HG03025 (cell line): ENCODE measurements around the gene GLG1.

Experiments used
- ATAC-seq: cut with Tn5 transposase; IDR thresholded peaks from one replicate; pipeline ENCODE4 v1.9.1; 2021; ENCODE audit warnings: mild to moderate bottlenecking, moderate library complexity; ENCODE audit not compliant: unreplicated experiment, low FRiP score

The GLG1 gene

DNA sequence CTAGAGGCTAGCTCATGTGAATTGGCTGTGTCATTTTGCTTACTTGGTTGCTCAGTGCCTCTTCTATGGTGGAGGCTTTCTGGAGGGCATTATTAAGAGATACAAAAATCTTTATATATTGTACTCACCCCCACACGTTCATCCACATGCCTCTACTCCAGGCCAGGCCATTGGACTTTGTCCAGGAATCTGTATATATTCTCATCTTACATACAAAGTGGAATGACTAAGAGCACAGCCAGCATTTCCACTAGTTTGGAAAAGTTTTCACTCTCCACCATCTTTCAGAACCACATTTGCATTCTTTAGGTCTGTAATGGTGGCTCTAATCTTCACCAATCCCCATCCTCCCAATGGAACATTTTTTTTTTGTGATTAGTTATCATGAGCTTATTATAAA is 4.8 kb upstream of the GLG1 start:
- ATAC-seq, result no peak

DNA sequence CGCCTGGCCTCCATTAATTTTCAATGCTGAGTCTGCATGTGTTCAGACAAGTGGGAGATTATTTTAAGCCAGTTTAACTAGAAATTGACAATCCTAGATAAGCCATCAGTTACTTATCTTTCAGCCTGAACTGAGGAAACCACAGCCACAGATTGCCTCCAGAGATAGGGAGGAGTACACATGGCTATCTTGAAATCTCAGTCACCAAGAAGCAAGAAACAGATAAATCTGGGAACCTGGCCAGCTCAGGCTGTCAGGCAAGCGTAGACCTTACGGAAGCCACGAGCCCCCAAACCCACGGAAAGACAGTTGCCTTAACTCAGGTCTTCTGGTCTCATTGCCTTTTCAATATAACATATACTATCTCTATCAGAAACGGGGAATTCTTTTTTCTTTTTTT is 2.0 kb upstream of the GLG1 start:
- no peak for ATAC-seq

DNA sequence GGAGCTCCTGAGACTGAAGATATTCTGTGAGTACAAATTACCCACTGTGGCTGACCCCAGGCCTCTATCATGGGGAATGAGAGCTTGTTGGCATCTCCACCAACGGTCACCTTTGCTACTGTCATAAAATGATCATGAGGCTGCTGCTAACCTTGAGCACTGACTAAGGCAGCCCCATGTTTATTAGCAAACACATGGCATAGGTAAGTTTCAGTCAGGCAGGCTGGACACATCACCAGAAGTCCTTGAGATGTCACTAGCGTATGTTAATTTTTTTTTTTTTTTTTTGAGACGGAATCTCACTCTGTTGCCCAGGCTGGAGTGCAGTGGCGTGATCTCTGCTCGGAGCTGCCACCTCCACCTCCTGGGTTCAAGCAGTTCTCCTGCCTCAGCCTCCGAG is 1.5 kb upstream of the GLG1 start:
- ATAC-seq, result no peak

DNA sequence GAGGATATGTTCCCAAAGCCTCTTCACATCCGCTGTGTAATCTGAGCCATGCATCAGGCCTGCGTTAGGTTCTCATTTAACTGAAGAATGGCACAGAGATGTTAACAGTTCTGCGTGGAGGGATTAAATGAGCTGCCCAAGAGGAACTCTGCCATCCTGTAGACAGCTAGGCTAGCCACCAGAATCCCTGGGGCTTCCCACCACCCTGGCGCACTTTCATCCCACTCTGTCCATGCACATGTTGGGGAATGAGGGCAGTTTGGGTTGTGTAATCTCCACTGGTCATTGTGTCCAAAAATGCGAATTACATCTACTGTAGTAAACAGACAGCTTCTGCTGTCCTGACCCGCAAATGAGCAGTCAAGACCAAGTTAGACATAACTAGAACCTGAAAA is 1.0 kb upstream of the GLG1 start:
- no peak for ATAC-seq

DNA sequence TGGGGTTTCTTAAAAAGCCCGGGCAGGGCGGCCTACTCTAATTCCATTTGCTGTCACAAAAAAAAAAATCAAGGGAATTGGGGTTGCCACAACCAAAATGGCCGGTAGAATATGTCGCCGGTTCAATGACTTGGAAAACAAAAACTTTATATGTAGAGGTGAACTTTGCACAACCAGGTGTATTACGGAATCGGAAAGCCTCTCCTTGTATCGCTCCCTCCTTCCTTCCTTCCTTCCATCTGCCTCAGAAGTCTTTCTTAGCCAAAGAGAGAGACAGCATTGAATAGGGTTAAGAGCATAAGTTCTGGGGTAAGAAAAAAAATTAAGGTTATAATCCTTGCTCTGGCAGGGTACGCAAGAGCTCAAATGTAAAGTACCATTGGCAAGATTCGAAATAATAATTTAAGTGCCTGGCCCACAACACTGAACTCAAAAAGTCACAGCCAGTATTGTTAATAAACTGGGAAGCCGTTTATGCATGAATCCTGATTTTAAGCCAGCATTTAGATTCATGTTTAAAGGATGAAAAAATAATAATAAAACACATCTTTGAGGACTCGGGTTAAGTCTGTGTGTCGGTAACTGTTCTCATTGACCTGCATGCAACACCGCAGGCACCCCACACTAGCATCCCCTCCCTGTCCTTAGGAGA is 522 bp upstream of the GLG1 start:
- ATAC-seq, result peak; percentile 21

DNA sequence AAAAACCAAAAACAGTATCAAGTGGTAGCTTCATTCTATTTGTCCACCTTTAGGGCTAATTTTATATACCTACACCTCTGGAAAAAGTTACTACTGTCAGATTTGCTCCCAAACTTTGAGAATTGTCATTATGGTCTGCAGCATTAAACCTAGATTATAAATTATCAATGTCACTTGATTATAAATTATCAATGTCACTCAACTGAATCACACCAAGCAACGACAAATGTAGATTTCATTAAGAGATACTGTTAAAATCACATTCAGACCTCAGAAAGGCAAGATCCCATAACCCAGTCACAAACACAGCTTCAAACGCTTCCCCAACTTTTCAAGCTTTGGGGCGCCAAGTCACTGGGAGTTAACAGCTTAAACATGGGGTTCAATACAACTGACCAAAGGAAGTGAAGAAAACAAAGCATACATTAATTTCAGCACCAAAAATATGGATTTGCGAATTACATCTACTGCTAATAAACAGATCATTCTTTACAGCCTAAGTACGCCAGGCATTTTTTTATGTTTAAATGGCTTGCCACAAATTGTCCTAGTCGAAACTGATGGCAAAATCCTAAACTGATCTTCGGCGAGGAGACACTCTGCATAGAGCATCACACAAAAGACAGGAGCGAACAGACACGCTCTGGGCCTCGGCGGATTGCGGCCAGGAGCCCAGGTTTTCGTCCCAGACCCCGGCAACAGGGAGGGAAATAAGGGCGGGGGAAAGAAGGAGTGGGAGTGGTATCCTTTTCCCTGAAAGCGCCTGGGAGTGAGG is 981 bp downstream of the GLG1 start:
- peak; percentile 10 for ATAC-seq

DNA sequence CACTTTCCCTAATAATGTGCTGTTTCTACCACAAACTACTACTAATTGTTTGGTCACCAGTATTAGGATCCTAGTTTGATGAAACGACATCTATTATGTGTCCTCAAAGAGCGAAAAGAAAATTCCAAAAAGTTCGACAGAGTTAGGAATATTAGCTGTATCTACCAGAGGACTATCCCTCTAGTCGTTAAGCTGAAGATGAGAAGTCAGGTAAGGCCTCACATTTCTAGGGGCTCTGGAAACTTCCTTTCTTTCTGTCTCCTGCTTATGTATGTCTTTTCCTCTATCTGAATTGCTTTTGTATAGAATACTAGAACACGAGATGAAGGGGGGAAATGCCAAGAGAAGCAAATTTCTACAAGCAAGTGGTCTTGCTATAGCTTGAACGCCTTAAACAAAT is 1.6 kb downstream of the GLG1 start:
- ATAC-seq, result no peak

DNA sequence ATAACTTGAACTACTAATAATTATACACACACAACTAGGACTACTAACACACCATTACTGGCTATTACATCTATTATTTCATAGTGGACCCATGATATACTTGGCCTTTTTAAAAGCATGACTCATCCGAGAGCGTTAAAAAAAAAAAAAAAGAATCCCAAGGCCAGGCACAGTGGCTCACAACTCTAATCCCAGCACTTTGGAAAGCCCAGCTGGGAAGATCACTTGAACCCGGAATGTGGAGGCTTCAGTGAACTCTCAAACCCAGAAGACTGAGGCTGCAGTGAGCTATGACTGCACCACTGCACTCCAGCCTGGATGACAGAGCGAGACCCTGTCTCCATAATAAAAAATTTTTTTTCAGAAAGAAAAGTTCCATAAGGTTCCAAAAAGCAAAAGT is 3.1 kb downstream of the GLG1 start:
- ATAC-seq, result no peak

DNA sequence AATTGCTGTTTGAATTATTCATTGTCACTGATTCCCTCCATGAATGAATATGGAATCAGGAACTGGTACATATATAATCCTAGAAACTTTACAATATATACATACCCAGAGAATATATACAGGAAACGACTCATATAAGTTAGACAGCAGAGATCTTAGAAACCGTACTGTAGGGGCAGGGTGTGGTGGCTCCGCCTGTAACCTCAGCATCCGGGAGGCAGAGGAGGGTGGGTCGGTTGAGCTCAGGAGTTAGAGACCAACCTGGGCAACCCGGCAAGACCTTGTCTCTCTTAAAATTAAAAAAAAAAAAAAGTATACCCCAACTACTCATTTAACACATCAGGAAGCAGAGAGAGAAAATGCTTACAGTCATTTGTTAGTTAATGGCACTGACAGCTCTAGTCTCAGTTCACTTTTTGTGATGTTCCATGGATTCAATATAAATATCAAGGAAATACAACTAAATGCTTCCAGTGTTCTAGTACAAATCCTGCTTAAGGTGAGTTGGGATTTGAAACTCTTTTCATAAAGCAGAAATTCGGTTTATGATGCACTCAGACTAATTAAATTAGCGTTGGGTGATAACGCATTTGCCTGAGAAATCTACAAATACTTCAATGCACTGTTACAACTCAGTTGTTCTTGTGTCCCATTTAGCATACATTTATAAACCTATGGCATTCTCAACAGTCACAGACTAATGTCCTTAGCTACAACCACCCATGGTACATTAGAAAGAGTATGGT is 5.6 kb downstream of the GLG1 start:
- ATAC-seq, result peak; percentile 78

DNA sequence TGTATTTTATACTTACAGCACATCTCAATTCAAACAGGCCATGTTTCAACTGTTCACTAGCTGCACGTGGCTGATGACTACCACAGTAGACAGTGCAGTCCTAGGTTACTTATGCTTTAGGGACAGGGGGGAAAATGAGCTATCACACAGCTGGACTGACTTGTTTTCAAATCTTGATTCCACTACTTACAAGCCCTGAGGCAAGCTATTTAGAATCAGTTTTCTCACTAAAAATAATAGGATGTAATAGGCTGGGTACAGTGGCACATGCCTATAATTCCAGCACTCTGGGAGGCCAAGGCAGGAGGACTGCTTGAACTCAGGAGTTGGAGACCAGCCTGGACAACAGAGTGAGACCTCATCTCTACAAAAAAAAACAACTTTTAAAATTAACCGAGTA is 10.3 kb downstream of the GLG1 start:
- ATAC-seq, result no peak

DNA sequence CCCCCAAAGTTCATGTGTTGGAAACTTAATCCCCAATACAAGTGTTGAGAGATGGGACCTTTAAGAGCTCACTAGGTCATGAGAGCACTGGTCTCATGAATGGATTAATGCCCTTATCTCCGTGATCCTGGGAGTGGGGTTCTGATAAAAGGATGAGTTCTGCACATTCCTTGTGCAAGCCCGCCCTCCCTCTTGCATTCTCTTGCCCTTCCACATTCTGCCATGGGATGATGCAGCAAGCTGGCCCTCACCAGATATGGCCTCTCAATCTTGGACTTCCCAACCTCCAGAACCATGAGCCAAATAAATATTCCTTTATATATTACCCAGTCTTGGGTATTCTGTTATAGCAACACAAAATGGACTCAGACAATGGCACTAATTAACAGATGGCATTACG is 14.1 kb downstream of the GLG1 start:
- ATAC-seq, result no peak

DNA sequence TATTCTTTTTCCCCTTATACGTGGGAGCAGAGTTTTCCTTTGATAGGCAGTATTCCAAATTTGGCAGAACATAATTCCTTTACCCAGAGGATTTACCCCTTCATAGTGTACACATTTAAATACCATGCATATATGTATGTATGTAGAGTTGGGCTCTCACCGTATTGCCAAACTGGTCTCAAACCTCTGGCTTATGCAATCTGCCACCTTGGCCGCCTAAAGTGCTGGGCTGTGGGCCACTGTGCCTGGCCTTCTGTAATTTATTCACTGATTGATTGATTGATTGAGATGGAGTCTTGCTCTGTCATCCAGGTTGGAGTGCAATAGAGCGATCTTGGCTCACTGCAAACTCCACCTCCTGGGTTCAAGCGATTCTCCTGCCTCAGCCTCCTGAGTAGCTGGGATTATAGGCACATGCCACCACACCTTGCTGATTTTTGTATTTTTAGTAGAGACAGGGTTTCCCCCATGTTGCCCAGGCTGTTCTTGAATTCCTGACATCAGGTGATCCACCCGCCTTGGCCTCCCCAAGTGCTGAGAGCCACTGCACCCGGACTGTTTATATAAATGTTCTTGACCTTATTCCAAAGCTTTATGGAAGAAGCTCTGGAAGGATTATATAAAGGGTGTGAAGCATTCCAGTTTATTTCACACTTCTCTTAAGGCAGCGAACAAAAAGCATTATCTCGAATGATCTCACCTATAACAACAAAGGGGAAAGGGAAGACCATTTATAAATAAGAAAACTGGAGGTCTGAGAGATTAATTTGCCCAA is 14.9 kb downstream of the GLG1 start:
- no peak for ATAC-seq

DNA sequence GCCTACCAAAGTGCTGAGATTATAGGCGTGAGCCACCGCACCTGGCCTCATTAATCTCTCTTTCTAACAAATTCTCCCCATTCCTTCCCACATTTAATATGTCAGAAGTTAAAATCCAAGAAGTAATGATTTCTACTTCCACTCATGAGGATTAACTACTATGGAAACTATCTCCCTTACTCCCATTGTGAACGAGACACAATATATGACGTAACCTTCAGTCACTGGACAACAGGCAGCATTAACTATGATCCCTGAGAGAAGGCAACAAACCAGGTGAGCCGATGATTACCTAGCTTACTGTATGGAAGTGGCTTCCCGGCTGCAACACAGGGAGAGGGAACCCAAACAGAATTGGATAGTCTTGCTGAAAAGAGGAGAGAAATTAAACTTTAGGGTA is 20.0 kb downstream of the GLG1 start:
- no peak for ATAC-seq

DNA sequence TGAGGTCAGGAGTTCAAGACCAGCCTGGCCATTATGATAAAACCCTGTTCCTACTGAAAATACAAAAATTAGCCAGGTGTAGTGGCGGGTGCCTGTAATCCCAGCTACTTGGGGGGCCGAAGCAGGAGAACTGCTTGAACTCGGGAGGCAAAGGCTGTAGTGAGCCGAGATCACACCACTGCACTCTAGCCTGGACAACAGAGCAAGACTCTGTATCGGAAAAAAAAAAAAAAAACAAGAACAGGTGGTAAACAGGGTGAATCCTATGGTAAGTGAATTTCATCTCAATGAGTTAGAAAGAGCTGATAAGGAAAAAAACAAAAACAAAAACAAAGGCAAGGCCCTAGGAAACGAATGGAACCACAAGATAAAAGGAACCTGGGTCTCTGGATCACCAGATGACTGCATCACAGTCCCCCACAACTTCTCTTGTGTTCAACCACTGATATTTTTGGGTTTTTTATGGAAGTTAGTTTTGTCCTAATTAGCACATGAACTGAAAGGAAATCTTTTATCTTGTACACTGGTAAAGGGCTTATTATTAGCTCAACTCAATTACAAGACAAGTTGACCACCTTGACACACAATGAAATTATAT is 21.0 kb downstream of the GLG1 start:
- ATAC-seq, result no peak

DNA sequence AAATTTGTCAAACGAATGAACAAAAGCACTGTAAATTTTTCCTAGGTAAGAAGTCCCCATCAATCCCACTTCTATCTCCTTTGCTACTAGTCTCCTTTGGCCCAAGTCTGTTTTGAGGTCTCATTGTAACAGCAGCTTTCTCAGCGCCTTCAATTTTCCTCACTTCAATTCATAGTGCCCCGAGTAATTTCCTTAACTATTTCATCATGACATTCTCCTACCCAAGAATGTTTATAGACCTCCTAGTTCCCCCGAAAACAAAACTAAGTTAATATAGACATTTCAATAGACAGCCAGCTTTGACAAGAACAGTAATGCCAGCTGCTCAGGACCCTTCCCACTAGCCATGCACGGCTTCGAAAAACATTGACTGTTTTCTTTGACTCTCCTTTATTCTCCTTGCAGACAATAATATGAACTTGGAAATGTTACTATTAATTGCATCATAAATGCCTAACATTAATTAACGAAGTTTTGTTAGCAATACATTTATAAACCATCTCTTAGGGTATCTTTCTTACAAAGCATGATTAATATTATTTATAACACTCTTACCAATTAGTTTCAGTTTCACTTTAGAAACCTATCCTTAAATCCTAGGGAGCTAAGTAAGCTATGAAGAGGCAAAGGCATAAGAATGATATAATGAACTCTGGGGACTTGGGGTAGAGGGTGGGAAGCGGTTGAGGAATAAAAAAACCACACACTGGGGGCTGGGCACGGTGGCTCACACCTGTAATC is 22.8 kb downstream of the GLG1 start:
- ATAC-seq, result no peak

DNA sequence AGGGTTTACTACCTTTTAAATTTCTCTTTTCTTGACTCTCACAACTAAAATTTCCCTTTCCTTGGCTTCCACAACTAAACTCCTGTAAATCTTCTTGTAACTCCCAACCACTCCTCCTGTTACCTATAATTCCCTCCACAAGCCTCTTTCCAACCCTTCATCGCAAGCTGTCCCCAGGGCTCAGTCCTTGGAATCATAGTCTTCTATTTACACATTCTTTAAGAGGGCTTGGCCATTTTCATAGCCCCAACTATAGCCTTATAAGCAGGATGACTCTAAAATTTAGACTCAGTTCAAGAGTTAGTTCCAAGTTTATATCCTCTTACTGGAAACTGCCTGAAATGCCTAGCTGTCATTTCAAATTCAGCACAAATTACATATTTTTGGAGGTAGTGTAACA is 23.9 kb downstream of the GLG1 start:
- no peak for ATAC-seq

DNA sequence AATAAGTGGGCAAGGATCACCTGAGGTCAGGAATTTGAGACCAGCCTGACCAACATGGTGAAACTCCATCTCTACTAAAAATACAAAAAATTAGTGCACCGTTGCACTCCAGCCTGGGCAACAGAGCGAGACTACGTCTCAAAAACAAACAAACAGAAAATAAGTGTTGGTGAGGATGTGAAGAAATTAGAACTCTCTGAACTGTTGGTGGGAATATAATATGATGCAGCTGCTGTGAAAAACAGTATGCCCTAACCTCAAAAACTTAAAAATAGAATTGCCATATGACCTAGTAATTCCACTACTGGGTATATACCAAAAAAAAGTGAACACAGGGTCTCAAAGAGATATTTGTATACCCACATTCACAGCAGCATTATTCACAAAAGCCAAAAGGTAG is 26.1 kb downstream of the GLG1 start:
- ATAC-seq, result no peak

DNA sequence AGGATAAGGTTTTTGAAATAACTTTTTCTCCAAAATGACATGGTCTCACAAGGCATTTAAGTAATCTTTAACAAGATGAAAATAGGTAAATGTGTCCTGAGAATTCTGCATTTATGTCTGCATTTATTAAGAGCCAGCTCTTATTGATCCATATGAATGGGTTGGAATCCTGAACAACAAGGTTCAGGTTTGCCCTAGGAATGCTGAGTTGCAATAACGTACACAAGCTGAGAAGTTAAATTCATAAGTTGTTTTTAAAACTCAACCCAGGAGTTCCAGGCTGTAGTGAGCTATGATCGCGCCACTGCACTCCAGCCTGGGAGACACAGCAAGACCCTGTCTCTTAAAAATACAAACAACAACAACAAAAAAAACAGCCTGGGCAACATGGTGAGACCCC is 28.1 kb downstream of the GLG1 start:
- ATAC-seq, result no peak

DNA sequence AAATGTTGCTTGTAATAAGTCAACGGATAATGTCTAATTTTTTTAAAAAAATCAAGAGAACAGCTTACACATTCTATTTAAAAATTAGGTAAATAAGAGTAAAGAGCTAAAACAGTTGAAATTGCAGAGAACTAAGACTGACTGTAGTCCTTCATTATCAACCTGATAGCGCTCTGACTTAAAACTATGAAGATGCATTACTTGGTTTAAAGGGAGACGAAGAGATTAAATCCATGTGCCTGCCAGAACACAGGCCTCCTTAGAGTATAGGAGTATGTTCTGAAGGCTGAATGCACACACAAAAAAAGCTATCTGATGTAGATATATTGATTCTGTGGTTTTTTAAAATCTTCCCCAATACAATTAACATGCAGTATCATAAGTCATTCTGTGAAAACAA is 28.5 kb downstream of the GLG1 start:
- no peak for ATAC-seq

DNA sequence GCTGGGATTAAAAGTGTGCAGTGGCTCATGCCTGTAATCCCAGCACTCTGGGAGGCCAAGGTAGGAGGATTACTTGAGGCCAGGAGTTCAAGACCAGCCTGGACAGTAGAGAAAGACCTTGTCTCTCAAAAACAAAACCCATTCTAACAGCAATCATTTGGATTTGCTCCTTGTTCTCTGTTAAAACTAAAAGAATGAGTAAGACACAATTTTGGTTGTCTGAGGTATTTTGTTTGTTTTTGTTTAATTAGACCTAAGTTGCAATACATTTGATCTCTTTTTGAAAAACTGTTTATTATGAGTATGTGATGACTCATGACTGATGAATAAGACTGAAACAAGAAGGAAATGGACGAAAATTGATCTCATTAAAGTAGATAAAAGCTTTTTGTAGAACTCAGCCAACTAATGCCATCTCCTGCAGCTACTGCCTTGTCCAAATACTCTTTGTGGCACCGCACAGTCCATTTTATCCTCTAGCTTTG is 29.0 kb downstream of the GLG1 start:
- ATAC-seq, result no peak
